Stimulated activated CD4-positive, alpha-beta T cell treated with anti-CD3 and anti-CD28 coated beads, Interleukin-1b, Interleukin-23, amount 100 ng/mL, for 48 hours (primary cell): ENCODE measurements around the gene KLHL26.

Experiments used
- DNase-seq: peaks from one replicate; pipeline ENCODE4 v3.0.0-alpha.2; 2020

KLHL26 gene

DNA sequence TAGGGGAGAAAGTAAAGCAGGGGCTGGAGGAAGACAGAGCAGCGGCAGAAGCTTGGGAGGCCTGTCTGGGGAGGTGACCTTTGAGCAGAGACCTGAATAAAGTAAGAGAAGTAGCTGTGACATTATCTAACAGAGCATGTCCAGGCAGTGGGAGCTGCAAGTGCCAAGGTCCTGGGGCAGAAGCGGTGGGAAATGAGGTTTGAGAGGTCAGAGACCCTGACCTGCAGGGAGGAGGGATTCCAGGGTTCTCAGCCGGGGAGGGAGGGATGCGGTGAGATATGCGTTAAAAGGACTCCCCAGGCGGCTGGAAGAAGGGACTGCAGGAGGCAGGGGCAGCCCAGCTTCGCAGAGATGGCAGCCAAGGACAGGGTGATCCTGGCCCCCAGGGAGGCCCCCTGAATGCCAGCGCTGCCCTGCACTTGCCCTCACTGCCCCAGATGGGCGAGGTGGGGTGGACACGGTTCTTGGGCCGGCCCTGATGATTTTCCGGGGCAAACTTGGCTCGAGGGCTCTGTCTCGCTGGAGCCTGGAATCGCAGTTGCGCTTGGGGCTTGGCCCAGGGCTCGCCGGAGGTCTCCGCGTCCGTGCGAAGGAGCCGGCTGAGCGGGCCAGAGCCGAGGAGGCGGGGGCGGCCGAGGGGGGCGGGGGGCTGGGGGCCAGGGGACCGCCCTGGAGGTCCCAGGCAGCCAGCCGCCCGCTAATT, 33.4 kb upstream of the KLHL26 start:
- DNase-seq, result no peak

DNA sequence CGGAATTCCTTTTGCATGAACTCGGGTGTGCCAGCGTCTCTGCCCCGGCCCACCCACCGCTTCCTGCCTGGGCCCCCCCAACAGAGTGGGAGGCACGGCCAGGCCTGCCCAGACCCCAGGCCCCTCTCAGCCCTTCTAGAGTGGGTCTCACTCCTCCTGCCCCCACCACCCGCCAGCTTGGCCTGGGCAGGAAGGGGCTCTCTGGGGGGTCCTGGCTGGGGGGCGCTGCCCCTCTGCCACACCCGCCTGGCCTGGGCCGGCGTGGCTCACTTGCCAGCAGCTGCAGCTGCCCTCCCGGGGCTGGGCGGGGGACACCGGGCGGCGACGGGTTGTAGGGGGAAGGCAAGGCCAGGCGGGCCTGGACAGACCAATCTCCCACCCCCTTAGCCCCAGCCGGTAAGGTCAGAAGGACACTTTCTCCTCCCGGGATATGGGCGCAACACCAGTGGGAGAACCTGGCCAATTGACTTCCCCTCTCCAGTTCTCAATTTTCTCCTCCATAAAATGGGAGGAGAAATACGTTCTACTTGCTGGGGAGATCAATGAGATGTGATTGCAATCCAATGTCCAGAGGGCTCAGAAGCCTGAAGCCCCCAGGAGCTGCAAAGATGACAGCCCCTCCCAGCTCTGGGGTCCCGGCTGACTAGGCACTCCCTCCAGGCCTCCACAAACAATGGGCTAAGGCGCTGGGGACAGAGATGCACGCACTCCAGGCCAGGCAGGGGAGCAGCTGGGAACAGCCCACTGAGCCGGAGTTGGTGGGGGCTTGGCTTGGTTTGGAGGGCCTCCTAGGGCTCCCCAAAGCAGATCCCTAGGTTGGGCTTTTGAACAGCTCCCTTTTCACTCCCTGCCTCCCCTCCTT, 32.6 kb upstream of the KLHL26 start:
- DNase-seq, result no peak

DNA sequence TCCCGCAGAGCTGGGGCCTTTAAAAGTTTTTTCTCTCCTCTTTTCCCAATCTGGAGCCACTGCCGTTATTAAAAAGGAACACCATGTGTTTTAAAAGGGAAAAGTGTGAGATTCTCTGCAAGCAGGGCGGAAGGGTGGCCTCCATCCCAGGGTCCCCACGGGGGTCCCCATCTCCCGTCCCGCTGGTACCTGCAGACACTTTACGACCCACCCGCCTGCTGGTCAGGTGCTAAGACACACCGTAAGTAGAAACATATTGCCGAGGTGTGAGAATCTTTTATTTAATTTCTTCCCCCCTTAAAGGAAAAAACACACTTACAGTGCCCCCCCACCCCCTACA, 32.0 kb upstream of the KLHL26 start:
- DNase-seq, result no peak

DNA sequence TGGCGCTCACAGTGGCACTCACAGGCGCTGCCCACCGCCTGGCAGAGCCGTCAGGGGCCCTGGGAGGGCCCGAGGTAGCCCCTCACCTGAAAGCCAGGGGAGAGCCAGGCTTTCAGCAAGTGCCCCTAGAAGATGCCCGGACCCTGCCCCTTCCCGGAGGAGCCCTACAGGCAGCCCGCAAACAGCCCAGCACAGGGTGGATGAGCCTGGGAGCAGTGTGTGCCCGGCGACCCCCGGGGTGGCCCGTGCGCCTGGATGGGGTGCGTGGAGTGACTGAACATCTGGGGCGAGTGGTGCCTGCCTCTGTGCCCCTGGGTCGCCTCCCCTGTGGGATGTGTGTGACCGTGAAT, 31.7 kb upstream of the KLHL26 start:
- DNase-seq, result no peak

DNA sequence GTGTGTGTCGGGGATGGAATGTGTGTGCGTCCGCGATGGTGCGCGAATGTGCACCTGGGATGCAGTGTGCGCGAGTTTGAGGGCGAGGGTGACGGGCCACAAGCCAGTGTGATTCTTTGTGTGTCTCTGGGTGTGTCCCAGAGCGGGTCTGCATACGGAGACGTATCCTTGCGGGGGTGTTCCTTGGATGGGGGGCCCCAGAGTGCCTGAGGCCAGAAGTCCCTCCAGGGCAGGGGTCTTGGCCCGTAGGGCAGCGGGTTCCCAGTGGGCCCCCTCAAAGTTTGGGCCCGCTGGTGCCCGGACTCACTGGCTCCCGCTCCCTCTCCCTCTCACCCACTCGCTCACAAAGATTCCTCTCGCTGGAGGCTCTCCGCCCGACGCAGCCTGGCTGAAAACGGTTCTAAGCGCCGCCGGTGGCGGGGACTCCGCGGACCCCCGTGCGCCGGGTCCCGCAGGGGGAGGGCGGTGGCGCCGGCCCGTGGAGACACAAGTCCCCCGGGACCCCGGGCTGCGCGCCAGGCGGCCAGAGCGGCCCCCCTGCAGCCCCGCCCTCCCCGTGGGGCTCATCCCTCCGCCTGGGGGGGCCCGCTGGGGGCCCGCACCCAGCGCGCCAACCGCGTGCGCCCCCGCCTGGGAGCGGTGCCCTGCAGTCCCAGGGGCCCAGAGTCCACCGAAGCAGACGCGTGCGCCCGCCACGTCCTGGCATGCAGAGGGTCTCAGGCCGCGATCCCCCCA, 31.1 kb upstream of the KLHL26 start:
- DNase-seq, result no peak

DNA sequence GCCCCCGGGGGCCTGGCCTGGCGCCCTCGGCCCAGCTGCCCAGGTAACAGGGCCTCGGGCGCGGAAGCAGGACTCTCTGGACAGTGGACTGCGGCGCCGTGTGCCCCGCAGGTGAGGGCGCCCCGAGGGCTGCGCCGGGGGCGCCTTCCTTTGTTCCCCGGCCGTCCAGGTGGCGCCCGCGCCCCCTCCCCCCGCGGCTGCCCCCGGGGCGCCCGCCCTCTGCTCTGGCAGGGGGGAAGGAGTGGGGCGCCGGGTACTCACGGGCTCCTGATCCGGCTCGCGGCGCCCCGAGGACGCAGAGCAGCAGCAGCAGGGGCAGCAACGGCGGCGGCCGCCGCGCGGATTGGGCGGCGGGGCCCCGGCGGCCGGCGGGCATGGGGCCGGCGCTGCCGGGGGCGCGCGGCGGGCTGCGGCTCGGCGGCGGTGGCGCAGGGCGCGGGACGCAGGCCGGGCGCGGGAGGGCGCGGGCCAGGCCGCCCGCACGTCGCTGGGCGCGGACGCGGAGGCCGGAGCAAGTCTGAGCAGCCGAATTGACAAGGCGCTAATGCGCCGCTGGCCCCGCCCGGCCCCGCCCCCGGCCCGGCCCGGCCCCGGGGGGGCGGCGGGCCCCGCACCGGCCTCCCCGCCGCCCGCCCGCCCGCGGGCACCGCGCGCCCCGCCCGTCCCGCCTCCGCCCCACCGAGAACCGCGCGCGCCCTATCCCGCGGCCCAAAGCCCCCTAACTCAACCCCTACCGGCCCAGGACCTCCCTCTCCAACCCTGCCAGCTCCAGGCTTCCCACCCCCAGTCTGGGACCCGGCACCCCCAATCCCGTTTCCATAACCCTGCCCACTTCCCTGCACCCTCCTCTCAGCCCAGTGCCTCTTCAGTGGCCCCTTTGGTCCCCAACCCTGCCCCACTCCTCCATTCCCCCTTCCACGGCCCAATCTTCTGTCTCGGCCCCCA, 30.3 kb upstream of the KLHL26 start, which contains the start of gene CRLF1:
Gene CRLF1, minus strand, starts transcription at position 519 of the 945 bp plus-strand sequence. Its CDS starts 143 bp downstream, at position 376.
- DNase-seq, result no peak

DNA sequence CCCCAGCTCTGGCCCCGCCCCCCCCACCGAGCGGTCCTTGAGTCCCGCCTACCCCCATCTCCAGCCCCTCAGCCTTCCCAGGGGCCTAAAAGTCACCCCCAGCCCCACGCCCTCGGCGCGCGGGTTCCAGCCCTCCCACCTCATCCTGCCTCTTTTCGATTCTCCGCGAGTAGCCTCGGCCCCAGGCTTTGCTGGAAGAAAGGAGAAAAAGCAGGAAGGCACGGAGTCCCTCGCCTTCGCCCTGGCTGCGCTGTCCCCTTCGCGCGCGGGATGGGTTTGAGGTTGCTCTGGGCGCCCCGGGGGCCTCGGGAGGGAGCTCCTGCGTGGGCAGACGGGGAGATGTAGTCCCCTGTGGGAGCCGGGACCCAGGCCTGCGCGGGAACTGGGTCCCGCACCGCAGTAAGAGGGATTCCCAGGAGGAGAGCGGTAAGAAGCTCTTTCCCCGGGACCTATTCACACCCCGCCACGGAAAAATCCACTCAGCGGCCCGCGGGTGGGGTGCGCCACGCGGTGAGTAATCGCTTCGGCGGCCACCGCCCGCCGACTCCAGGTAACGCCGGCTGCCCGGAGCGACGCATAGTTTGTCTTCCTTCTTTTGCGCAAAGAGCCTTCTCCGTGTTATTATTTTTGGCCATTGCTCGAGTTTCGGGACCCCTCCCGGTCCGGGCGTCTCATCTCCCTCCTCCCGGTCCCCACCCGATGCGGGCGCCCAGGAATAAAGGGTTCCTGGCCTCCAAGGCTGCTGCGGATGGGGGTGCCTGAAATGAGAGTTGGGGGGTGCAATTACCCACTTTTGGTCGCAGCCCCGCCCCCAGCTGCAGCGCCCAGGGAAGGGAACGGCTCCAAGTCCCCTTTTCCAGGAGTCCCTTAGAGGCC, 29.4 kb upstream of the KLHL26 start:
- no peak for DNase-seq

DNA sequence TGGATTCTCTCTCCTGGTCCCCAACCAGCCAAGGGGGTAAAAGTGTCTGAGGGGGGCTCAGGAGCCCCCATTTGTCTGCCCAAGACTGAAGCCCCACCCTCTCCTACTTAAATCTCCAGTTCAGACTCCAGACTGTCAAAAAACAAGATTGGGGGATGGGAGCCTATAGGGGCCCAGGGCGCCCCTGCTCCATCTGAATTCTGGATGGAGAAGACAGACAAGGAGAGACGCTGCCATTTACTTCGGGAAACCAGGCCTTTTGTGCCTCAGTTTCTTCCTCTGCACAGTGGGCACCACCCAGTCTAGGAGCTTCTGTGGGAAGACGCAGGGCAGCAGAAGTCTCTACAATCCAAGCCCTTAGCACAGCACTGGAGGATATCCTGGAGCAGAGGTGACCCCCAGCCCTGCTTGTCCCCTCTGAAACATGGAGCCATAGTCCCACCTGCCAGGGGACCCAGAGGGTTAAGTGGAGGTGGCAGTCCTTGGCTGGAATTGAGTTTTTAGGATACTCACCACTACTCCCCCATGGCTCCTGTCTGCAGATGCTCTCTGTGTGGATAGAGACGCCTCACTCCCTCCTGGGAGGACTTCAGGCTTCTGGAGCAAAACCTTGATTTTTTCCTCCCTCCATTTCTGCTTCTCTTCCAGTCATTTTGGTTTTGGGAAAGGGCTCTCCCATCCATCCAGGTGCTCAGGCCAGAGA, 28.6 kb upstream of the KLHL26 start:
- DNase-seq, result no peak

DNA sequence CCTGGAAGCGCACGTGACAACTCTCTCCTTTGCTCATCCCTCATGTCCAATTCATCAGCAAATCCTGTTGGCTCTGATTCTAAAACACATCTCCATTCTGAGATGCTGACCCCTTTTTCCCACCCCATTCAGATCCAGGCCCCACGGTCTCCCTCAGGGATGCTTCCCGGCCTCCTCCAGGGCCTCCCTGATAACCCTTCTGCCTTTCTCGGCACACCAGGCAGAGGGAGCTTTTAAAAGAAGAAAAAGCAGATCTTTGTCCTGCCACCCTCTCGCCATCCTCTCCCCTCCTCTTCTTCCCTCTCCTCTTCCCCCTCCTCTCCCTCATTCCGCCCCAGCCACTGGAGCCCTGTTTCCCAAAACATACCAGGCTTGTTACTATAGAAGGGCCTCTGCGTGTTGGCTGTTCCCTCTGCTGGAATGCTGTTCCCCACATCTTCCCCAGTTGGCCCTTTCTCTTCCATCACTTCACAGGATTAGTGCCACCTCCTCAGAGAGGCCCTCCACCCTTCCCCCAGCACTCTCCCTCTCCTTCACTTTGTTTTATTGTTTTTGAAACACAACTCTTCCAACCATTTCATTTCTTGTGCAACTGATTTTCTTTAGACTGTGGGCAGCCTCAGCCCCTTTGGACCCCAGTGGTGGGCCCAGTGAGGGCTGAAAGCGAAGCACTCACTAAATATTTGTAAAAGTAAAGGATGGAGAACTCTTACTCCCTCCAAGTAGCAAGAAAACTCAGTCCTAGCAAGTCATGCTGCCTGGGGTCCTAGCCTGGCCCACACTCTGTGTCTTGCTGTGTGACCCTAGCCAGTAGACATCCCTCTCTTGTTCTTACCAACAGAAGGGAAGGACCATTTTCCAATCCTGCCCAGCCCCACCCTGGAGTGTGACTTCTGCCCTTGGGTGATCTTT, 27.8 kb upstream of the KLHL26 start:
- DNase-seq, result no peak

DNA sequence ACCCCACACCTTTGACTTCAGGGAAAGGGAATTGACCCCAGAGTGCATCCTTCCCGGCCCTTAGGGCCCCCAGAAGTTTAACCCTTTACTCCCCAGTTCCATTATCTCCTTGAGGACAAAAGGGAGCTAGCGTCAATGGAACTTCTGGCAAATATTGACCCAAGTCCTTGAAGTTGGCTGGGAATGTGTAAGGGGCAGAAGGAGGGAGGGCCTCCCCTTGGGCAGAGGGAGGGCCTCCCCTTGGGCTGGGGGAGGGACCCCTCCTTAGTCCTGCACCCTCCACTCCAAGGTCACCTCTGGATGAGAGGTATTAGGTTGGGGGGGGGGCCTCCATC, 27.1 kb upstream of the KLHL26 start:
- DNase-seq, result no peak

DNA sequence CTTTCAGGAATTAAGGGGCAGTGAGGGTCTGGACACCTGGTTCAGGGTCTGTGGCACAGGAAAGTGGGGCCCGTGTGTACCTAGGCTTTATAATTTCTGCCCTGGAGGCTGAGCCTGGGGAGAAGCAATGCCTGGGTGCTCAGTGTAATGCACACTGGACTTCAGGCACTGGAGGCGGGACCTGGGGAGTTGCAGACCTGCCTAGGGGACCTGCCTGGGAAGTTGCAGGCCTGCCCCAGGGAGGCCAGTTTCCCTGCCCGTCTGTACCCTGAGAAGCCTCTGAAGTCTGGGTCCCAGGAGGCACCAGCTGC, 26.6 kb upstream of the KLHL26 start:
- DNase-seq, result no peak

DNA sequence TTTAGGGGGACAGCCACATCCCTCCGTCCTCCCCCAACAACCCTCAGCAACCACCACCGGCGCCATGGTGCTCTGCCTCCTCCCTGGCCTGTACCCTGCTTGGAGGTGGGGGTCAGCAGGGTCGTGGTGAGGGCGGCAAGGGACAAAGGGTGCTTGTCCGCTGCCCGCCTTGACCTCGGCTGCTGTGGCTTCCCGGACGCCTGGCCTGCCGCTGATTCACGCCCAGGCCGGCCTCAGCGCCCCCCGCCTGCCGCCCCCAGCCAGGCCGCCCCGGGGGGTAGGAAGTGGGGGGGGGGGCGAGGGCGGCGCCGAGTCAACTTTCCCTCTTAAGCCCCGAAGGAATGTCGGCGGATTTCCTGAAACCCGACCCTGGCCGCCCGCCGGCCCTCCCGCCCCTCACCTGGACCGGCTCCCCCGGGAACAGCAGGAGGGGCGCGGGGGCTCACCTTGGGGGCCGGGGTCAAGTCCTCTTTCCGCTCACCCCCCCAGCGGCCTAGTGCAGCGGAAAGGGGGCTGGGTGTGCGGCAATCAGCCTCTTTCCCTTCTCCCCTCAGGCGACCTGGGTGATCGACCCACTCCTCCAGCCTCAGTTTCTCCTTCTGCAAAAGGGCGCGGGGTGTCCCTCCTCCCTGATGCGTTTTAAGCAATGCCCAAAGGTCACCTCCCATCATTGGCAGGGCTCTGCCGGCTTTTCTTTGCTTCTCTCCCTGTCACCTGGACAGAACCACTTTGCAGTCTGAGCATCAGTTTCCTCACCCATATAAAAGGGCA, 26.1 kb upstream of the KLHL26 start:
- no peak for DNase-seq

DNA sequence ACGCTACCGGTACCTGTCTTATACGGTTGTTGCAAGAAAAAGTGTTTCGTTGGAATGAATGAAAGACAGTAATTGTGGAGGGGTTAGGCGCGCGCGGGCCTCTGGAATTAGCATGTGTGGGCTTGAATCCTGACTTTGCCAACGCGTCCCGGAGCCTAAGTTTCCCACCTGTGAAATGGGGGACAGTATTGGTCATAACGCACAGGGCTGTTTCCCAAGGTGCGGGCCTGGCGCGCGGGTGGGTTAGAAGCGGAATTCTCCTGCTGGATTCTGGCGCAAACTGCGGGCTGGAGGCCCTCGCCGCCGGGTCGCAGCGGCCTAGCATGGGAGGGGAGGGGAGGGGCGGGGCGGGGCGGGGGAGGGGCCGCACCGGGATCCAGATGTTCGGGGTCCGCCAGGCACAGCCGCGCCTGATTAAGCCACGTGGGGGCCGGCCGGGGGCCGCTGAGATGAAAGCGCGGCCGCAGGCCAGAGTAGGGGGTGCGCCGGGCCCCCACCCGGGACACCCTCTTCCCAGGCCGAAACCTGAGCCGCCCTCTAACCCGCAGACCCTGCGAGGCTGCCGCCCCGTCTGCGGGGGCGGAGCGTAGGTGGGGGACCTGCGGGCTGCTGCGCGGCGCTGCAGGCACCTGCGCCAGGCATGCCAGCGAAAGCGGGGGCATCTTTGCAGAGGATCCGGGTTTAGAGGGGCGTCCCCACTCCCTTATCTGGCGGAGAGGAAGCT, 25.3 kb upstream of the KLHL26 start:
- no peak for DNase-seq

DNA sequence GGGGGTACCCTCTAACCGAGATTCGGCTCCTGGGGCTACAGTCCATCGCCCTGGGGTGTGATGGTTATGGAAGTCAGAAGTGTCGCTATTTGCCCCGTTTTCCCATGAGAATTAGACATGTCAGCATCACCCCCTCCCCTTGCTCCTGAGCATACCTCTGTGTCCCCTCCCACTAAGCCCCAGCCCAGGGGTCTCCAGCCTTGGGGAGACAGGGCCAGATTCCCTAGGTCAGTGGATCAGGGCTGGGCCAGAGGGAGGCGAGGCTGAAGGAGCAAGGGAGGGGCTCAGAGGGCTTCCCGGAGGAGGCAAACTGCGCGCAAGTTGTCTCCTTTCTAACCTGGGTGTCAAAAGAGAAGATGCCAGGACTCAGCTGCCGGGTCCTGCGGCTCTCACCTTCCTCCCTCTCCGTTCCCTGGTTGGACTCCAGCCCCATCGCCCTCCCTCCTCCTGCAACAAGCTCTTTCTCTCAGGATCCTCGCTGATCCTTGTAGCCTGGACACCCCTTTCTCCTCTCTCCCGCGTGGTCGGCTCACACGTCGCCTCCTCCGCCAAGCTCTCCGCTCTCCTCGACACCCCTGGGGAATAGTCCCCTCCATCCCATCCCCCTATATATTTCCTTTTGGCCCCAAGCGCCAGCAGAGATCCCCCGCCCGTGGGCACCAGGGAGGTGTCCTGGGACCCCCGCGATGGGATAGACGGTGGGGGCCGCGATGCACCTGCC, 24.6 kb upstream of the KLHL26 start:
- DNase-seq, result no peak

DNA sequence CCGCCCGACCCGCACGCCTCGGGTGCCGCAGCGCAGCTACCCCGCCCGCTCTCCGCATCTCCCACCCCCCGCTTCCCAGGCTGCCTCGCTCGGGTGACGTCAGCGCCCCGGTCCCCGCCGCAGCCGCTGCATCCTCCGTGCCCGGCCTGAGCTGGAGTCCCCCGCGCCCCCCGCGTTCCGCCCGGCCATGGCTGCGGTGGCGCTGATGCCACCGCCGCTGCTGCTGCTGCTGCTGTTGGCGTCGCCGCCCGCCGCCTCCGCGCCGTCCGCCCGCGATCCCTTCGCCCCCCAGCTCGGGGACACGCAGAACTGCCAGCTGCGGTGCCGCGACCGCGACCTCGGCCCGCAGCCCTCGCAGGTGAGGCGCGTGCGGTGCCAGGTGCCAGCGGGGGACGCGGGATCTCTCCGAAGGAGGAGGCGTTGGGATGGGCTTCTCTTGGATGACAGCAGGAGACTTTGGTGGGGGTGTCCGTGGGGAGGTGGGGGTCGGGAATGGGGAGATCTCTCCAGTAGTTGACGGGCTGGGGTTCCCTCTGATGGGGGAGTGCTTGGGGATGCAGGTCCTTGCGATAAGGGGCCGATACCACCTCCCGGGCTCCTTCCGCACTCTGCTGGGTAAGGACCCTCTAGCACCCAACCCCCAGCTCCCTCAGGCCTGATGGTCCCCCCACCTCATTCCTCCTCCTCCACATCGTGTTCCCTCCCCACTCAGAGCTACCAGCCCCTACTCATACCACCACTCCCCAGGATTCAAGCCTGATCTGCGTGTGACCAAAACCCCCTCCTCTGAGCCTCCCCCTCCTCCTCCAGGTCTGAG, 23.8 kb upstream of the KLHL26 start, which contains the start of gene TMEM59L:
Gene TMEM59L, plus strand, starts transcription at position 99 of the 817 bp plus-strand sequence. Its CDS starts 89 bp downstream, at position 188.
- no peak for DNase-seq

DNA sequence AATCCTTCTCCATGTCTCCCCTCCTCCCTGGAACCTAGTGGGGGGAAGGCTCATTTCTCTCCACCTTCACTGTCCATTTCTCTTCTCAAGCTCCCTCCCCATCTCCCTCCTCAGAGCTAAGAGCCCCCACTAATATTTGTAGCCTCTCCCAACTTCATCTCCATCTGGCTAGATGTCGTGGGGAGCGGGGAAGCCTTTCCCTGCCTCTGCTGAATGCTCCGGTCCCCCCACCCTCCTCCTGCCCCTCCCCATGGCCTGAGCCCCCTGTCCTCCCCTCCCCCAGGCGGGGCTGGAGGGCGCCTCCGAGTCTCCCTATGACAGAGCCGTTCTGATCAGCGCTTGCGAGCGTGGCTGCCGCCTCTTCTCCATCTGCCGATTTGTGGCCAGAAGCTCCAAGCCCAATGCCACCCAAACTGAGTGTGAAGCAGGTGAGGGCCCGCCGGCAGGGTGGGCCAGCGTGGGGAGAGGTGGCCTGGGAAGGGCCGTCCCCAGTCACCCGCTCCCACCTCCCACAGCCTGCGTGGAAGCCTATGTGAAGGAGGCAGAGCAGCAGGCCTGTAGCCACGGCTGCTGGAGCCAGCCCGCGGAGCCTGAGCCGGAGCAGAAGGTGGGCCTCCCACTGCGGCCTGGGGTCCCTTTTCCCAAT, 23.1 kb upstream of the KLHL26 start:
- no peak for DNase-seq
